ENCODE results near the gene LIF. TPM values are rescaled to one million over a fixed set of nuclear protein-coding genes. Genes with fewer than 3 reads are reported as not detected.

Gene LIF
- polyA plus RNA-seq, 2 of the 4 experiments (the other 2 are of a cell fraction), result 40.7 to 54.5 TPM

GRCh38 chr22:30212996-30213441 is 33.5 kb downstream of the LIF start (continued):
- TF ChIP-seq PBX3 (IDR thresholded peaks at IDR 0.05), result no peak
- no peak for TF ChIP-seq RCOR1 (IDR thresholded peaks at IDR 0.05; ENCODE audit: low read depth, low read length)
- TF ChIP-seq REST (IDR thresholded peaks at IDR 0.05), result no peak
- no peak for TF ChIP-seq TFCP2L1 (CRISPR knock-in tag; IDR thresholded peaks at IDR 0.05)
- TF ChIP-seq PHF8 (IDR thresholded peaks at IDR 0.05; ENCODE audit: borderline replicate concordance, low read depth), result no peak
- TF ChIP-seq TP53 (CRISPR knock-in tag; IDR thresholded peaks at IDR 0.05), result no peak
- no peak for TF ChIP-seq KDM1A (IDR thresholded peaks at IDR 0.05; ENCODE audit: low read depth)
- TF ChIP-seq EP300 (IDR thresholded peaks at IDR 0.05), result no peak
- no peak for TF ChIP-seq RAD21 (conservative IDR thresholded peaks at IDR 0.05 in 1 of 2, IDR thresholded peaks at IDR 0.05 in 1 of 2)
- no peak for TF ChIP-seq HES2 (IDR thresholded peaks at IDR 0.05)
- TF ChIP-seq POLR2A (IDR thresholded peaks at IDR 0.05; ENCODE audit: low read length), result no peak
- TF ChIP-seq CHD2 (IDR thresholded peaks at IDR 0.05; ENCODE audit: low read length, partially characterized antibody), result no peak
- no peak for TF ChIP-seq NPAS2 (CRISPR knock-in tag; IDR thresholded peaks at IDR 0.05; ENCODE audit: borderline replicate concordance)
- TF ChIP-seq HOXB13 (CRISPR knock-in tag; IDR thresholded peaks at IDR 0.05; ENCODE audit: low read depth), result peak; percentile 82
- TF ChIP-seq HOXB5 (CRISPR knock-in tag; IDR thresholded peaks at IDR 0.05), result no peak
- no peak for TF ChIP-seq RFX5 (IDR thresholded peaks at IDR 0.05)
- no peak for TF ChIP-seq MAZ (IDR thresholded peaks at IDR 0.05; ENCODE audit: borderline replicate concordance, low read depth, low read length)
- peak; percentile 67; the same call in 1 of the 2 replicates for TF ChIP-seq EHF (CRISPR knock-in tag; IDR thresholded peaks at IDR 0.05)
- TF ChIP-seq CTCF (IDR thresholded peaks at IDR 0.05), result no peak

GRCh38 chr22:30212363-30212995 is 34.1 kb downstream of the LIF start:
- peaks cover 81% of the 10 kb centered on the region for H3K4me1 ChIP-seq
- DNase-seq (ENCODE audit: low read depth in 1 of 2, low spot score in 1 of 2) (peak; percentile 81 to 98), FAIRE-seq (peak; percentile 28), ATAC-seq (peak; percentile 80 to 87)
- no peaks in the 10 kb centered on the region for H3K9me3 ChIP-seq
- peak overlapping the region; percentile 95 to 100 for H3K27ac ChIP-seq
- peak overlapping the region; percentile 59 for H3K4me2 ChIP-seq
- H3K4me3 ChIP-seq, result no peak overlapping the region
- POLR2A ChIA-PET, result interaction anchor here (0.5 to 1.6 kb wide), 6 partner anchors 12 to 38 kb away, joined by 3 to 10 read pairs (median 4); no protein-coding TSS in a partner anchor
- 14% methylated on average over 5 of the region's 5 CpGs for WGBS (ENCODE audit: missing lambda C conversion rate)
- CTCF ChIA-PET, result interaction anchor here (1.1 to 2.8 kb wide), 9 partner anchors 12 to 124 kb away, joined by 3 to 11 read pairs (median 3); no protein-coding TSS in a partner anchor
- TF ChIP-seq ZFP36 (IDR thresholded peaks at IDR 0.05; ENCODE audit: borderline replicate concordance, partially characterized antibody) (no peak), ATOH8 (CRISPR knock-in tag; IDR thresholded peaks at IDR 0.05; ENCODE audit: low read depth) (peak; percentile 60), BCL3 (IDR thresholded peaks at IDR 0.05) (peak; percentile 94), BHLHE40 (IDR thresholded peaks at IDR 0.05; ENCODE audit: low read depth, low read length) (no peak), HOXB13 (CRISPR knock-in tag; IDR thresholded peaks at IDR 0.05; ENCODE audit: low read depth) (peak; percentile 74; the same call in 1 of the 2 replicates), EHMT2 (IDR thresholded peaks at IDR 0.05; ENCODE audit: low read depth) (no peak), MAX (IDR thresholded peaks at IDR 0.05) (peak; percentile 87), HOXB5 (CRISPR knock-in tag; IDR thresholded peaks at IDR 0.05) (peak; percentile 14), EP300 (IDR thresholded peaks at IDR 0.05) (peak; percentile 99), SMC3 (IDR thresholded peaks at IDR 0.05) (peak; percentile 57; the same call in 2 of the 3 replicates), HEYL (CRISPR knock-in tag; IDR thresholded peaks at IDR 0.05) (0 out of 2 replicates have a peak, but pooled peaks have one; percentile 51), POLR2AphosphoS2 (conservative IDR thresholded peaks at IDR 0.05; ENCODE audit: low read length) (no peak)

Measured in A549 (cell line).